WTC11 (cell line): Measurements from ENCODE around the gene SLC45A1. TPM values are rescaled to one million over a fixed set of nuclear protein-coding genes. Genes with fewer than 3 reads are reported as not detected.

Experiments
- ATAC-seq: fragments of 200-7000 bp; cut with Tn5 transposase; 2 replicates; pipeline ENCODE4 v1.10.0; 2021; ENCODE audit warnings: mild to moderate bottlenecking, moderate library complexity
- CTCF ChIA-PET: fragments of 300-600 bp; sonication (Branson Sonifier 250); formaldehyde crosslinking; loops from one replicate; lab custom pipeline; 2021; ENCODE audit warnings: antibody characterized with exemption; lab: Charles Lee
- POLR2A ChIA-PET: fragments of 350-600 bp; sonication (Branson Sonifier 250); formaldehyde crosslinking; loops from one replicate; lab custom pipeline; 2021; ENCODE audit warnings: antibody characterized with exemption; lab: Charles Lee
- DNase-seq: peaks from one replicate; pipeline ENCODE4 v3.0.0; 2021; ENCODE audit warnings: low spot score
- H3K27ac Mint-ChIP-seq: 2 replicates; pipeline ENCODE4 v1.8.0; 2021; ENCODE audit warnings: mixed read lengths
- H3K27me3 Mint-ChIP-seq: 2 replicates; pipeline ENCODE4 v1.8.0; 2021; ENCODE audit warnings: low read depth, mild to moderate bottlenecking, moderate library complexity, mixed read lengths
- H3K36me3 Mint-ChIP-seq: 2 replicates; pipeline ENCODE4 v1.8.0; 2021; ENCODE audit warnings: mixed read lengths
- H3K4me1 Mint-ChIP-seq: 2 replicates; pipeline ENCODE4 v1.8.0; 2022; ENCODE audit warnings: mixed read lengths
- H3K4me3 Mint-ChIP-seq: 2 replicates; pipeline ENCODE4 v1.8.0; 2021; ENCODE audit warnings: mild to moderate bottlenecking, moderate library complexity, mixed read lengths
- H3K9me3 Mint-ChIP-seq: 2 replicates; pipeline ENCODE4 v1.8.0; 2021; ENCODE audit warnings: mixed read lengths
- IRF2 ChIP-seq: sonication (generic); formaldehyde crosslinking; IDR thresholded peaks from 2 replicates; pipeline ENCODE4 v1.8.0; 2022; ENCODE audit warnings: low read depth, missing genetic modification reagents, borderline replicate concordance
- JAZF1 ChIP-seq: fragments of 250-450 bp; sonication (Bioruptor Pico); IDR thresholded peaks from 2 replicates; pipeline ENCODE4 v1.9.0; 2021; ENCODE audit warnings: moderate library complexity, mild to moderate bottlenecking, inconsistent platforms
- PRRX2 ChIP-seq: fragments of 250-450 bp; sonication (Bioruptor Pico); IDR thresholded peaks from 2 replicates; pipeline ENCODE4 v1.8.0; 2021; ENCODE audit warnings: mild to moderate bottlenecking
- RELA ChIP-seq: sonication (generic); formaldehyde crosslinking; IDR thresholded peaks from 2 replicates; pipeline ENCODE4 v1.8.1; 2022; ENCODE audit warnings: missing genetic modification reagents, mild to moderate bottlenecking, borderline replicate concordance
- ZBTB21 ChIP-seq: sonication (generic); formaldehyde crosslinking; IDR thresholded peaks from 2 replicates; pipeline ENCODE4 v1.8.1; 2023; ENCODE audit warnings: mild to moderate bottlenecking, missing genetic modification reagents, borderline replicate concordance
- ZNF263 ChIP-seq: sonication (generic); formaldehyde crosslinking; IDR thresholded peaks from 2 replicates; pipeline ENCODE4 v1.8.1; 2022; ENCODE audit warnings: low read depth, mild to moderate bottlenecking, moderate library complexity, missing genetic modification reagents
- total RNA-seq: library from RNA; stranded (reverse); gene quantifications from 3 replicates; pipeline ENCODE4 v1.2.3, GENCODE V29; 2021
- TF ChIP-seq, protein P1 (sequence below): sonication (generic); formaldehyde crosslinking; IDR thresholded peaks from 2 replicates; pipeline ENCODE4 v1.8.1; 2023; ENCODE audit warnings: mild to moderate bottlenecking, missing genetic modification reagents, moderate library complexity
- TF ChIP-seq, protein P2 (sequence below): fragments of 250-450 bp; sonication (Bioruptor Pico); IDR thresholded peaks from 2 replicates; pipeline ENCODE4 v1.9.0; 2021; ENCODE audit warnings: mild to moderate bottlenecking, borderline replicate concordance
- TF ChIP-seq, protein P3 (sequence below): sonication (generic); formaldehyde crosslinking; IDR thresholded peaks from 2 replicates; pipeline ENCODE4 v1.8.1; 2023; ENCODE audit warnings: mild to moderate bottlenecking, missing genetic modification reagents
- TF ChIP-seq, protein P4 (sequence below): sonication (generic); formaldehyde crosslinking; IDR thresholded peaks from 2 replicates; pipeline ENCODE4 v1.8.1; 2023; ENCODE audit warnings: mild to moderate bottlenecking, missing genetic modification reagents, borderline replicate concordance

The SLC45A1 gene
- total RNA-seq, 1 experiment from 2014 or later: 2.3 TPM

DNA sequence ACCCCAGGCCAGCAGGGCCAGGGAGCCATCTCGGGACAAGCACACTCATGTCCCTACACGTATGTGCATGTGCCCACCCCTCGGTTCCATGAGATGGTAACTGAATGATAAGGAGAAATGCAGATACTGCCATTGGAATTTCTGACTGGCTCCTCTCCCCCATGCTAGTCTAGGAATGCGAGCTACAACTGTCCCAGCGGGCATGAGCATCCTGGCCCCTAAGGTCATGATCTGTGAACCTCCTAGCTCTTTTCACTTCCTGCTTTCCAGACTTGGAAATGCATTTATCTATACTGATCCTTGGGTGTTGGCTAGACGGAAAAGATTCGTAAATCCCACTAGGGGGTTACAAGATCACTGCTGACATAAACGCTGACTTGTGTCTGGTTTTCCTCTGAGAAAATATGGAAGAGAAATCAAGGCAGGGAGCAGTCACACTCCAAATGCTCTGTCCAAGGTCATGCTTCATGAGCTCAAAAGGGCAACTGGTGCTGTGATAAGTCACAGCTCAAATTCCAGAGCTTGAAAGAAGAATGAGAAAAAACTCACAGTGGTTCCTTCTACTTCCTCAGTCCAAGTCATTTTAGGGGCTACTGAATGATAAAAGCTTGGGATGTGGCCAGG lies 49.8 kb downstream of the SLC45A1 start (continued):
- TF ChIP-seq, protein P1, sequence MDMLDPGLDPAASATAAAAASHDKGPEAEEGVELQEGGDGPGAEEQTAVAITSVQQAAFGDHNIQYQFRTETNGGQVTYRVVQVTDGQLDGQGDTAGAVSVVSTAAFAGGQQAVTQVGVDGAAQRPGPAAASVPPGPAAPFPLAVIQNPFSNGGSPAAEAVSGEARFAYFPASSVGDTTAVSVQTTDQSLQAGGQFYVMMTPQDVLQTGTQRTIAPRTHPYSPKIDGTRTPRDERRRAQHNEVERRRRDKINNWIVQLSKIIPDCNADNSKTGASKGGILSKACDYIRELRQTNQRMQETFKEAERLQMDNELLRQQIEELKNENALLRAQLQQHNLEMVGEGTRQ (CRISPR knock-in tag): no peak
- no peak for TF ChIP-seq RELA (CRISPR knock-in tag)
- no peak for TF ChIP-seq ZBTB21 (CRISPR knock-in tag)
- TF ChIP-seq IRF2 (CRISPR knock-in tag): no peak
- TF ChIP-seq, protein P2, sequence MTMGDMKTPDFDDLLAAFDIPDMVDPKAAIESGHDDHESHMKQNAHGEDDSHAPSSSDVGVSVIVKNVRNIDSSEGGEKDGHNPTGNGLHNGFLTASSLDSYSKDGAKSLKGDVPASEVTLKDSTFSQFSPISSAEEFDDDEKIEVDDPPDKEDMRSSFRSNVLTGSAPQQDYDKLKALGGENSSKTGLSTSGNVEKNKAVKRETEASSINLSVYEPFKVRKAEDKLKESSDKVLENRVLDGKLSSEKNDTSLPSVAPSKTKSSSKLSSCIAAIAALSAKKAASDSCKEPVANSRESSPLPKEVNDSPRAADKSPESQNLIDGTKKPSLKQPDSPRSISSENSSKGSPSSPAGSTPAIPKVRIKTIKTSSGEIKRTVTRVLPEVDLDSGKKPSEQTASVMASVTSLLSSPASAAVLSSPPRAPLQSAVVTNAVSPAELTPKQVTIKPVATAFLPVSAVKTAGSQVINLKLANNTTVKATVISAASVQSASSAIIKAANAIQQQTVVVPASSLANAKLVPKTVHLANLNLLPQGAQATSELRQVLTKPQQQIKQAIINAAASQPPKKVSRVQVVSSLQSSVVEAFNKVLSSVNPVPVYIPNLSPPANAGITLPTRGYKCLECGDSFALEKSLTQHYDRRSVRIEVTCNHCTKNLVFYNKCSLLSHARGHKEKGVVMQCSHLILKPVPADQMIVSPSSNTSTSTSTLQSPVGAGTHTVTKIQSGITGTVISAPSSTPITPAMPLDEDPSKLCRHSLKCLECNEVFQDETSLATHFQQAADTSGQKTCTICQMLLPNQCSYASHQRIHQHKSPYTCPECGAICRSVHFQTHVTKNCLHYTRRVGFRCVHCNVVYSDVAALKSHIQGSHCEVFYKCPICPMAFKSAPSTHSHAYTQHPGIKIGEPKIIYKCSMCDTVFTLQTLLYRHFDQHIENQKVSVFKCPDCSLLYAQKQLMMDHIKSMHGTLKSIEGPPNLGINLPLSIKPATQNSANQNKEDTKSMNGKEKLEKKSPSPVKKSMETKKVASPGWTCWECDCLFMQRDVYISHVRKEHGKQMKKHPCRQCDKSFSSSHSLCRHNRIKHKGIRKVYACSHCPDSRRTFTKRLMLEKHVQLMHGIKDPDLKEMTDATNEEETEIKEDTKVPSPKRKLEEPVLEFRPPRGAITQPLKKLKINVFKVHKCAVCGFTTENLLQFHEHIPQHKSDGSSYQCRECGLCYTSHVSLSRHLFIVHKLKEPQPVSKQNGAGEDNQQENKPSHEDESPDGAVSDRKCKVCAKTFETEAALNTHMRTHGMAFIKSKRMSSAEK (CRISPR knock-in tag): no peak
- TF ChIP-seq PRRX2 (CRISPR knock-in tag): no peak
- no peak for TF ChIP-seq ZNF263 (CRISPR knock-in tag)

DNA sequence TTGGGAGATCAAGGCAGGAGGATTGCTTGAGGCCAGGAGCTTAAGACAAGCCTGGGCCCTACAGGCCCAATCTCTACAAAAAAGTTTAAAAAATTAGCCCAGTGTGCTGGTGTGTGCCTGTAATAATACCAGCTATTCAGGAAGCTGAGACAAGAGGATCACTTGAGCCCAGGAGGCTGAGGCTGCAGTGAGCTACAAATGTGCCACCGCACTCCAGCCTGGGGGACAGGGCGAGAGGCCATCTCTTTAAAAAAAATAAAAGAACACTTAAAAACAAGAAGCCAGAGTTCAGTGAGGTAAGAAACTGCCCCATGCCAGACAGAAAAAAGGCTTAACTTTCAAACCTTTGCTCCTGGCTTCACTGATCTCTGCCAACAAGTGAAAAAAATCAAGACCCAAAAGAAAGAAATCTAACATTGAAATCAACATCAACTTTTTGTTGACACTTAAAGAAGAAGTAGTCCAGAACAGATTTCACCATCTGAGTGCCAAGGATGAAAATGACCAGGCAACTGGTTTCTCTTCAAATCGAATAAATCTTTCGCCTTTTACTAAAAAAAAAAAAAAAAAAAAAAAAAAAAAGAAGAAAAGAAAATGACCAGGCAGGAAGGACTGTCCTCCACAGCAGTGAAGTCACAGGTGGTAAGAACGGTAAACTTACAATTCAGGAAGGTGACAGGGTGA lies 51.2 kb downstream of the SLC45A1 start:
- POLR2A ChIA-PET: no interaction called here
- Mint-ChIP-seq H3K9me3 (no peaks in the 10 kb centered on the region), H3K27me3 (no peaks in the 10 kb centered on the region), H3K27ac (peak overlapping the region; percentile 64), H3K4me1 (peaks cover 72% of the 10 kb centered on the region), H3K36me3 (peaks cover 20% of the 10 kb centered on the region), H3K4me3 (no peak overlapping the region)
- CTCF ChIA-PET: interaction anchor here (1.1 to 1.8 kb wide), 6 partner anchors 17 to 387 kb away, joined by 3 to 11 read pairs (median 6); no protein-coding TSS in a partner anchor
- TF ChIP-seq, protein P1 (CRISPR knock-in tag): no peak
- TF ChIP-seq, protein P3, sequence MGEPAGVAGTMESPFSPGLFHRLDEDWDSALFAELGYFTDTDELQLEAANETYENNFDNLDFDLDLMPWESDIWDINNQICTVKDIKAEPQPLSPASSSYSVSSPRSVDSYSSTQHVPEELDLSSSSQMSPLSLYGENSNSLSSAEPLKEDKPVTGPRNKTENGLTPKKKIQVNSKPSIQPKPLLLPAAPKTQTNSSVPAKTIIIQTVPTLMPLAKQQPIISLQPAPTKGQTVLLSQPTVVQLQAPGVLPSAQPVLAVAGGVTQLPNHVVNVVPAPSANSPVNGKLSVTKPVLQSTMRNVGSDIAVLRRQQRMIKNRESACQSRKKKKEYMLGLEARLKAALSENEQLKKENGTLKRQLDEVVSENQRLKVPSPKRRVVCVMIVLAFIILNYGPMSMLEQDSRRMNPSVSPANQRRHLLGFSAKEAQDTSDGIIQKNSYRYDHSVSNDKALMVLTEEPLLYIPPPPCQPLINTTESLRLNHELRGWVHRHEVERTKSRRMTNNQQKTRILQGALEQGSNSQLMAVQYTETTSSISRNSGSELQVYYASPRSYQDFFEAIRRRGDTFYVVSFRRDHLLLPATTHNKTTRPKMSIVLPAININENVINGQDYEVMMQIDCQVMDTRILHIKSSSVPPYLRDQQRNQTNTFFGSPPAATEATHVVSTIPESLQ: no peak
- TF ChIP-seq, protein P4, sequence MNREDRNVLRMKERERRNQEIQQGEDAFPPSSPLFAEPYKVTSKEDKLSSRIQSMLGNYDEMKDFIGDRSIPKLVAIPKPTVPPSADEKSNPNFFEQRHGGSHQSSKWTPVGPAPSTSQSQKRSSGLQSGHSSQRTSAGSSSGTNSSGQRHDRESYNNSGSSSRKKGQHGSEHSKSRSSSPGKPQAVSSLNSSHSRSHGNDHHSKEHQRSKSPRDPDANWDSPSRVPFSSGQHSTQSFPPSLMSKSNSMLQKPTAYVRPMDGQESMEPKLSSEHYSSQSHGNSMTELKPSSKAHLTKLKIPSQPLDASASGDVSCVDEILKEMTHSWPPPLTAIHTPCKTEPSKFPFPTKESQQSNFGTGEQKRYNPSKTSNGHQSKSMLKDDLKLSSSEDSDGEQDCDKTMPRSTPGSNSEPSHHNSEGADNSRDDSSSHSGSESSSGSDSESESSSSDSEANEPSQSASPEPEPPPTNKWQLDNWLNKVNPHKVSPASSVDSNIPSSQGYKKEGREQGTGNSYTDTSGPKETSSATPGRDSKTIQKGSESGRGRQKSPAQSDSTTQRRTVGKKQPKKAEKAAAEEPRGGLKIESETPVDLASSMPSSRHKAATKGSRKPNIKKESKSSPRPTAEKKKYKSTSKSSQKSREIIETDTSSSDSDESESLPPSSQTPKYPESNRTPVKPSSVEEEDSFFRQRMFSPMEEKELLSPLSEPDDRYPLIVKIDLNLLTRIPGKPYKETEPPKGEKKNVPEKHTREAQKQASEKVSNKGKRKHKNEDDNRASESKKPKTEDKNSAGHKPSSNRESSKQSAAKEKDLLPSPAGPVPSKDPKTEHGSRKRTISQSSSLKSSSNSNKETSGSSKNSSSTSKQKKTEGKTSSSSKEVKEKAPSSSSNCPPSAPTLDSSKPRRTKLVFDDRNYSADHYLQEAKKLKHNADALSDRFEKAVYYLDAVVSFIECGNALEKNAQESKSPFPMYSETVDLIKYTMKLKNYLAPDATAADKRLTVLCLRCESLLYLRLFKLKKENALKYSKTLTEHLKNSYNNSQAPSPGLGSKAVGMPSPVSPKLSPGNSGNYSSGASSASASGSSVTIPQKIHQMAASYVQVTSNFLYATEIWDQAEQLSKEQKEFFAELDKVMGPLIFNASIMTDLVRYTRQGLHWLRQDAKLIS: no peak
- no peak for TF ChIP-seq JAZF1 (CRISPR knock-in tag)
- ATAC-seq: no peak
- DNase-seq: no peak
